ENCODE results near the gene DPY19L3. TPM values are rescaled to one million over a fixed set of nuclear protein-coding genes. Genes with fewer than 3 reads are reported as not detected.

Gene DPY19L3
- total RNA-seq, 2 donors from 2014 or later, result 3.7 to 14.6 TPM

DNA sequence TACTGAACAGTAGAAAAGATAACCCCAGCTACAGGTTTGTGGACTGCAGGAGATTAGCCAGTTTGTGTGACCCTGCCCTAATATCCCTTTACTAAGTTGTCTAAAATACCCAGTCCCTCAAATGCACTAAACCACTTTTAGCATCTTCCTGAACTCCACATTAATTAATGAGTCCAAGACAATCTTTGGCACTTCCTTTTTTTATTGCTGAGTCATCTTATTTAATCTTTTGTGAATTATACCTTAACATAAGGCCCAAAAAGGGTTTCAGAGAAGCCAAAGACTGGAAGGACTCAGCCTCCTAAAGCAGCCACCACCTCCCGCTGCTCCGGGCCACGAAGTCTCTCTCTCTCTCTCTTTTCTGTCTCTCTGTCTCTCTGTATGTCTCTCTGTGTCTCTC is 126.7 kb downstream of the DPY19L3 start:
- Histone ChIP-seq H3K27me3 (no peaks in the 10 kb centered on the region), H3K9me3 (peaks cover 0 to 11% of the 10 kb centered on the region in 2 donors), H3K4me1 (no peaks in the 10 kb centered on the region), H3K4me3 (no peak overlapping the region), H3K27ac (no peak overlapping the region), H3K36me3 (no peaks in the 10 kb centered on the region)
- TF ChIP-seq, protein P1, sequence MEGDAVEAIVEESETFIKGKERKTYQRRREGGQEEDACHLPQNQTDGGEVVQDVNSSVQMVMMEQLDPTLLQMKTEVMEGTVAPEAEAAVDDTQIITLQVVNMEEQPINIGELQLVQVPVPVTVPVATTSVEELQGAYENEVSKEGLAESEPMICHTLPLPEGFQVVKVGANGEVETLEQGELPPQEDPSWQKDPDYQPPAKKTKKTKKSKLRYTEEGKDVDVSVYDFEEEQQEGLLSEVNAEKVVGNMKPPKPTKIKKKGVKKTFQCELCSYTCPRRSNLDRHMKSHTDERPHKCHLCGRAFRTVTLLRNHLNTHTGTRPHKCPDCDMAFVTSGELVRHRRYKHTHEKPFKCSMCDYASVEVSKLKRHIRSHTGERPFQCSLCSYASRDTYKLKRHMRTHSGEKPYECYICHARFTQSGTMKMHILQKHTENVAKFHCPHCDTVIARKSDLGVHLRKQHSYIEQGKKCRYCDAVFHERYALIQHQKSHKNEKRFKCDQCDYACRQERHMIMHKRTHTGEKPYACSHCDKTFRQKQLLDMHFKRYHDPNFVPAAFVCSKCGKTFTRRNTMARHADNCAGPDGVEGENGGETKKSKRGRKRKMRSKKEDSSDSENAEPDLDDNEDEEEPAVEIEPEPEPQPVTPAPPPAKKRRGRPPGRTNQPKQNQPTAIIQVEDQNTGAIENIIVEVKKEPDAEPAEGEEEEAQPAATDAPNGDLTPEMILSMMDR (IDR thresholded peaks at IDR 0.05), result no peak
- no peak for DNase-seq (ENCODE audit: low spot score)

Other genes with a start within 250 kb of the DPY19L3 start
- 10 to 100 TPM in 1 of 2 donors, 1 to 10 TPM in 1; 9.0 to 12.7 TPM for gene ZNF507, start 60.2 kb upstream of the DPY19L3 start, total RNA-seq
- 100 to 1,000 TPM; 144 to 191 TPM for gene PDCD5, start 175.4 kb downstream of the DPY19L3 start, total RNA-seq

Data from right atrium auricular region (tissue), 2 donors.